ENCODE results near the gene MED14. TPM values are rescaled to one million over a fixed set of nuclear protein-coding genes. Genes with fewer than 3 reads are reported as not detected.

MED14 gene
- total RNA-seq, 2 donors from 2014 or later, result 16.1 to 22.1 TPM

DNA sequence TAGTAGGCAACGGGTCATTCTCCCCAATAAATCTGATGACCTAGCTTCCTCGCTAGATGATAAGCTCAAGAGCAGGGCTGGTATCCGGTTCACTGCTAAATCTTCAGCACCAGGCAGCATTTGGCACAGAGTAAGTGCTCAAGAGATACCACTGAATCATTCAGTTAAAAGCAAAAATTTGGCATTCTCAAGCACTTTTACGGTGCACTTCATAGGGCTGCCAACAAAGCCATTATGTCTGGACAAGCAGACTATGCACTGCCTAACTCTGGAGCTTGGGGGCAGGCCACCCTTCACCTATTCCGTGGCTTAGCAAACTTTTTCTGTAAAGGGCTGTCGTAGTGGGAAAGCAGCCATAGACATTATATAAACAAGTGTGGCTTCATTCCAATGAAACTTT is 64.2 kb downstream of the MED14 start:
- H3K27me3 ChIP-seq, result no peaks in the 10 kb centered on the region
- H3K27ac ChIP-seq, result no peak overlapping the region
- DNase-seq (ENCODE audit: low spot score), result no peak
- H3K9me3 ChIP-seq, result no peaks in the 10 kb centered on the region
- H3K4me1 ChIP-seq, result no peaks in the 10 kb centered on the region
- H3K4me3 ChIP-seq, result no peak overlapping the region
- TF ChIP-seq, protein P1, sequence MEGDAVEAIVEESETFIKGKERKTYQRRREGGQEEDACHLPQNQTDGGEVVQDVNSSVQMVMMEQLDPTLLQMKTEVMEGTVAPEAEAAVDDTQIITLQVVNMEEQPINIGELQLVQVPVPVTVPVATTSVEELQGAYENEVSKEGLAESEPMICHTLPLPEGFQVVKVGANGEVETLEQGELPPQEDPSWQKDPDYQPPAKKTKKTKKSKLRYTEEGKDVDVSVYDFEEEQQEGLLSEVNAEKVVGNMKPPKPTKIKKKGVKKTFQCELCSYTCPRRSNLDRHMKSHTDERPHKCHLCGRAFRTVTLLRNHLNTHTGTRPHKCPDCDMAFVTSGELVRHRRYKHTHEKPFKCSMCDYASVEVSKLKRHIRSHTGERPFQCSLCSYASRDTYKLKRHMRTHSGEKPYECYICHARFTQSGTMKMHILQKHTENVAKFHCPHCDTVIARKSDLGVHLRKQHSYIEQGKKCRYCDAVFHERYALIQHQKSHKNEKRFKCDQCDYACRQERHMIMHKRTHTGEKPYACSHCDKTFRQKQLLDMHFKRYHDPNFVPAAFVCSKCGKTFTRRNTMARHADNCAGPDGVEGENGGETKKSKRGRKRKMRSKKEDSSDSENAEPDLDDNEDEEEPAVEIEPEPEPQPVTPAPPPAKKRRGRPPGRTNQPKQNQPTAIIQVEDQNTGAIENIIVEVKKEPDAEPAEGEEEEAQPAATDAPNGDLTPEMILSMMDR (IDR thresholded peaks at IDR 0.05), result peak in 1 of 2 donors; percentile 31
- peaks cover 24% of the 10 kb centered on the region for H3K36me3 ChIP-seq

DNA sequence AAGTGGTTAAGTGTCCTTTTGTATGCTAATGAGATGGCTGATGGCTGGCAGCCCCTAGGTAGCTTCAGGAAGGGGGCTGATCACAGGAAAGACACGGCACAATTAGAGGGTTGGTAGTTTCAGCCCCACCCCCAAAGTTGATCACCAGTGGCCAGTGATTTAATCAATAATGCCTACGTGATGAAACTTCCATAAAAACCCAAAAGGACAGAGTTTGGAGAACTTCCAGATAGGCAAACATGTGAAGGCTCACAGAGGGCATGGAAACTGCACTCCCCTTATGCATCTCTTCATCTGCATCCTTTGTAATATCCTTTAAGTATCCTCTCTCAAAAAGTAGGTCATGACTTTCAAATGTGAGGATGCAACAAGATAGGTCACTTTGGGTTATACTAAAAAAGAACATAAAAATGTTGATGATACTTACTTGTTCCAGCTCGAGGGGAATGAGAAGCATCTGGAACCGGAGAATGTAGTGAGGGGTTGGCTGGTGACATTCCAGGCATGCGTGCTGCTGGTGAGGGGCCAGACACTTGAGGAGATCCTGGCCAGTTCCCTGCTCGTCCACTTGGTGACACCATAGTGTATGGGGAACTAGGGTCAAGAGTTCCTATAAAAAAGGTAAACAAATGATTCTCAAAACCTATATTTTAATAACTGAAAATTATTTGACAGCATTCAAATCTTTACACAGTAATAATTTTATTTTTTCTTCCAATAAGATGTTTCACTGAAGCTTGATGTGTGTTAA is 71.3 kb downstream of the MED14 start:
- DNase-seq (ENCODE audit: low spot score), result no peak
- no peak overlapping the region for H3K4me3 ChIP-seq
- no peak overlapping the region for H3K27ac ChIP-seq
- peaks cover 28% of the 10 kb centered on the region for H3K36me3 ChIP-seq
- H3K27me3 ChIP-seq, result no peaks in the 10 kb centered on the region
- TF ChIP-seq, protein P1 (IDR thresholded peaks at IDR 0.05), result peak in 1 of 2 donors; percentile 54
- H3K4me1 ChIP-seq, result no peaks in the 10 kb centered on the region
- H3K9me3 ChIP-seq, result no peaks in the 10 kb centered on the region

DNA sequence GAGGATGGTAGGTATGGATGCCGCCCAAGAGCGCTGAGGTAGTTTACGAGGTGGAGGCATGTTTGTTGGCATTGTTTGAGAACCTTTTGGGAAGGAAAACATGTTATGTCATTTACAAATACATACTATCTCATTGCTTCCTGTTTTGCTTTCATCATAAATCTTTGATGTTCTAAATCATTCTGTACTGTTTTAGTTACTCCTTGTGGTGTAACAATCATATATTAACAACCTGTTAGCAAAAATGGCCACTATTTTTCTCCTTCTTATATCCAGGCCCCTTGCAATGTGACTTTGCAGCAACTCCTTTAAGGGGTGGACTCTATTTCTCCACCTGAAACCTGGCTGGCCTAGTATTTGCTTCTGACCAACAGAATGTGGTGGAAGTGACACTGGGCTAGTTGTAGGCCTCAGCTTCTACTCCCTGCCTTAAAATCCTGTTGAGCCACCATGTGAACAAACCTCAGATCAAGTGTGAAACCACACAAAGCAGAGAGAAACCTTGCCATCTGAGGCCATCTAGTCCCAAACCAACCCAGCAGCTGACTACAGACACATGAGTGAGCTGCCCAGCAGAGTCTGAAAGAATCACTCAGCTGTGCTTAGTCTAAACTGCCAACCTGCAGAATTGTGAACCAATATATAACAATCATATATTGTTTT is 72.1 kb downstream of the MED14 start:
- H3K4me1 ChIP-seq, result no peaks in the 10 kb centered on the region
- no peaks in the 10 kb centered on the region for H3K27me3 ChIP-seq
- no peak for DNase-seq (ENCODE audit: low spot score)
- H3K9me3 ChIP-seq, result no peaks in the 10 kb centered on the region
- H3K4me3 ChIP-seq, result no peak overlapping the region
- H3K27ac ChIP-seq, result no peak overlapping the region
- TF ChIP-seq, protein P1 (IDR thresholded peaks at IDR 0.05), result no peak
- peaks cover 30% of the 10 kb centered on the region for H3K36me3 ChIP-seq

DNA sequence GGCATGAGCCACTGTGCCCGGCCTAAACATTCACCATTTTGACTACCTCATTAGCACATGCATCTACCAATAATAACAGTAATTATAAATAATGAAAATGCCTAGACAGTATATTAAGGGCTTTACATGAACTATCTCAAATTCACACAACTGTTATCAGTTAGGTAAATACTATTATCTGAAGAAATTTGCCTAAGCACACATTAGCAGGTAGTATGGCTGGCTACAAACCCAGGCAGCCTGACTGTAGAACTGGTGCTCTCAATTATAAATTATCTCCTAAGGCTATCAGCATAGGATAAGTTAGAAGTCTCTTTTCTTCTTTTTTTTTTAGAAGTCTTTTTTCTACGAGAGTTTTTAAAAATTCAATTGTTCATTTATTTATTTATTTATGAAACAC is 73.9 kb downstream of the MED14 start:
- Histone ChIP-seq H3K36me3 (peaks cover 30% of the 10 kb centered on the region), H3K9me3 (no peaks in the 10 kb centered on the region)

DNA sequence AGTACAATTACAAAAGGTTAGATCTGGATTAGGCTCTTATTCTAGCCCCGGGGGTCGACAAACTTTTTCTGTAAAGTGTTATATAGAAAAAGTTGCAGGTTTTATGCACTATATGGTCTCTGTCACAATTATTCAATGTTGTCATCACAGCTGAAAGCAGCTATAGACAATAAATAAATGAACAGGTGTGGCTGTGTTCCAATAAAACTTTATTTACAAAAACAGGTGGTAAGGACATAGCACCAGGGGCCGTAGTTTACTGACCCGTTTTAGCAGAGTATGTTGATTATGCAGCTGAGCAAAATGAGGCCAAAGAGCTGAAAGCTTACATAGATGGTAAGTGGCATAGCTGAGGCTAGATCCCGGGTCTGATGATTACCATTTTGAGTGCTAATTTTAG is 75.0 kb downstream of the MED14 start:
- TF ChIP-seq, protein P1 (IDR thresholded peaks at IDR 0.05), result no peak
- no peaks in the 10 kb centered on the region for H3K4me1 ChIP-seq
- DNase-seq (ENCODE audit: low spot score), result no peak
- no peaks in the 10 kb centered on the region for H3K9me3 ChIP-seq
- no peaks in the 10 kb centered on the region for H3K27me3 ChIP-seq
- H3K27ac ChIP-seq, result no peak overlapping the region
- H3K36me3 ChIP-seq, result peaks cover 23% of the 10 kb centered on the region
- no peak overlapping the region for H3K4me3 ChIP-seq

More for the DNA sequence above, 73.9 kb downstream of the MED14 start:
- Histone ChIP-seq H3K27ac (no peak overlapping the region), H3K27me3 (no peaks in the 10 kb centered on the region), H3K4me3 (no peak overlapping the region), H3K4me1 (no peaks in the 10 kb centered on the region)
- no peak for DNase-seq (ENCODE audit: low spot score)
- TF ChIP-seq, protein P1 (IDR thresholded peaks at IDR 0.05), result no peak
